IPS-NIHi7 (cell line): ENCODE results near the gene TJP3.

Experiments used
- DNase-seq: peaks from one replicate; pipeline ENCODE4 v3.0.0; 2012; ENCODE audit warnings: mixed read lengths; ENCODE audit errors: extremely low spot score

Gene TJP3

DNA sequence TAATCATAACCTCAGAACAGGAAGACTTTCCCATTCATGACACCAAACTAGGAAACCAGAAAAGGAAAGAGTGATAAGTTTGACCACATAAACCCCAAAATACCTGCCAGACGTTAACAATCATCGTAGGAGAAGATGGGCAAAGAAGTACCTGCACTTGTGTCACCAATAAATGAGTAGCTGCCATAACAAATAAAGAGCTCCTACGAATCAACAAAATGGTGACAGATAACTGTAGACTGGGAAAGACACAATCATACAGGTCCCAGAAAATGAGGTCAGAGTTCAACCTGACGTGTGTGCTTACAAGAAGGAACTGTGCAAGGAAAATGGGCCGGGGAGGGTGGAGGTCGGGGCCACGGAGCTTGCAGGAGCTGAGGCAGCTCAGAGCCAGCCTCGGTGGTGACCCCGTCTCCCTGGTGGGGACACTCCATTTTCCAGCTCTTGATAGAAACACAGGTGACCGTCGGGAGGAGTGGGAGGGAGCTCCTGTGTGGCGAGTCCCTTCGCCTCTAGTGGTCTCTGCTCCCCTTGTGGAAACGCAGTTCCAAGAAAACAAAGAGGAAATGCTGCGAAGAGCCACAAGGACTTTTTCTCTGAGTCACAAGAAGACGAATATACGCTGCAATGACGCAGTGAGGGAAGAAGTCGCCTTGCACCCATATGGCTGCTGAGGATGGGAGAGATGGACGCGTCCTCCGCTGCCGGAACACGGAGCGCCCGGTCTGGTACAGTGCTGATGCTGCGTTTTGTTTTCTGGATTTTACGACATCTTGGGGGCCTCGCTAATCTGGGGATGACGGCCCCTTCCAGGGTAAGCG lies 17.4 kb upstream of the TJP3 start:
- no peak for DNase-seq

GRCh38 chr19:3691372-3691716 lies 16.8 kb upstream of the TJP3 start:
- no peak for DNase-seq

DNA sequence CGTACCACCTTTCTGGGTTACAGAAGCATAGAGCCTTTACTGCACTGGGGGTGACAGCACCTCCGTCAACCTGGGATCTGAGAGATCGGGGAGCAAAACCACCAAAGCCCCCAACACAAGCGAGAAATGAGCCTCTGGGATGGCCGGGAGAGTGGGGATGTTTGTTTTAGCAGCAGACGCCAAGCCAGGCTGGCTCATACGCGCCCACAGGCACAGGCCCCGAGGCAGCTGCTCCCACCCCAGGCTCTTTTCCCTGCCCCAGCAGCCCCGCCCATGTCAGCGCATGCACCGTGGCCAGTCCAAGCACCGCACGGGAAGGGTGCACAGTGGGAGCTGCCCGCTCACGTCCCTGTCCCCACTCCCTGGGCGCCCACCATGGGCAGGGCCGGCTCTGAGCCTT lies 16.5 kb upstream of the TJP3 start:
- no peak for DNase-seq

DNA sequence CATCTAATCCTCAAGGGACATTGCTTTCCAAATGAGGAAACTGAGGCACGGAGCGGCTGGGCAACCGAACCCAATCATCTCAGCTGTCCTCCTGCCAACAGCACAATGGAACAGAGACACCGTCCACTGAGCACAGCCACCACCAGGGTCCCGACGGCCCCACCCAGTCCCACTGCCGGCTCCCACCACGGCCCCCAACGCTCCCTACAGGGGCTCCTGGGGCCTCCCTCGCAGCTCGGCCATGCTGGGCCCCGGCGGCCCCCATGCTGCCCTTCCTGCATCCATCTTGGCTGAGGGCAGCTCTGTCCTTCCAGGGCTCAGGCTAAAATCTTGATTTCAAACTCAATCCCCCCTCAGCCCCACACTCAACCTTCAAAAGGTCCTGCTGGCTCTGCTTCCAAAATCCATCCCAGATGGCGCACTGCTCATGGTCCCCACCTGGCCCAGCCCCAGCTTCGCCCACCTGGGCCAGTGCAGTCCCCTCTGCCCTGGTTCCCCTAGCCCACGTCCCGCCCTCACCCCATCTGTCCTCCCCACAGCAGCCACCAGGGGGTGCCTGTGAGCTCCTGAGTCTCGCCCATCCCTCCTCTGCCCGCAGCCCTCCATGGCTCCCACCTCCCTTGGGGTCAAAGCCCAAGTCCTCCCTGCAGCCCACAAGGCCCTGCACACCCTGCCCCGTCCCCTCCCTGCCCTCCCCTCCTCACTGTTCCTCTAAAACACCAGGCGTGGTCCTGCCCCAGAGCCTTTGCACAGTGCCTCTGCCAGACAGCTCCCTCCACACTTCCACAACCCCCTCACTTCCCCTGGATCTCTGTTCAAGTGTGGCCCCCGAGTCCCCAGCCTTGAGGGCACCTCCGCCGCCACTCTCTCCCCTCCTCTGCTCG lies 15.8 kb upstream of the TJP3 start:
- peak; percentile 60 for DNase-seq

DNA sequence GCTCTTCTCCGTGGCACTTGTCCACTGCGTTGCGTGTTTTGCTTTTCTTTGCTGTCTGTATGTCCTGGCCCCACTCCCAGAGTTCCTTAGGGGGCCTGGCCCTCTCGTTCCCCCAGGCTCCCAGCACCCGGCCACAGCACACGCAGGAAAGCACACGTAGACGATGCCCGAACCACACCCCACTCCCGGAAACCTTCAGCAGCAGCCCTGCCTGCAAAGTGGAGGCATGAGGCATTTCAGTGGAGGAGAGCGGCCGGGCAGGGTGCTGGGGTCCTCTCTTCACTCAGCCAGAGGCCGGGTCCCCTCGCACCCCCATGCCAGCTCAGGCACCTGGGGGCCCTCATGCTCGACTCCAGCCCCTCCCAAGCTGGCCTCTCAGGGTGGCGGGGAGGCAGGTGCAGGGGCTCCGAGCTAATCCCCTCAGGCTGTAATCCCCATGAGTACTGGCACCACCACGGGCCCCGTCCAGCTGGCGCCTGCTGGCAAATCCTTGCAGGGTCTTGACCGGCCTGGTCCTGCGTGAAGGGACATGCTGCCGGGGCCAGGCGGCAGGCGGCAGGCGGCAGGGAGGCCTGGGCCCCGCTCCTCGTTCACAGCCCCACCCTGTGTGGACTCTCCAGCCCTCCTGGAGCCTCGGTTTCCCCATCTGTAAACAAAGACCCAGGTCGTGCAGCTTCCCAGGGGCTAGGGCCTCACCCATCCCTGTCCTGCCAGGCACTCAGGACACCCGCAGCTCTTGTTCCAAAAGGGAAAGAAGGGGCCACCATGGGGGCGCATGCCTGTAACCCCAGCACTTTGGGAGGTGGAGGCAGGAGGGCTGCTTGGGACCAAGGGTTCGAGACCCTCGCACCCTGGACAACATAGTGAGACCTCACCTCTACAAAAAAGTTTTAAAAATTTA lies 14.9 kb upstream of the TJP3 start:
- no peak for DNase-seq

DNA sequence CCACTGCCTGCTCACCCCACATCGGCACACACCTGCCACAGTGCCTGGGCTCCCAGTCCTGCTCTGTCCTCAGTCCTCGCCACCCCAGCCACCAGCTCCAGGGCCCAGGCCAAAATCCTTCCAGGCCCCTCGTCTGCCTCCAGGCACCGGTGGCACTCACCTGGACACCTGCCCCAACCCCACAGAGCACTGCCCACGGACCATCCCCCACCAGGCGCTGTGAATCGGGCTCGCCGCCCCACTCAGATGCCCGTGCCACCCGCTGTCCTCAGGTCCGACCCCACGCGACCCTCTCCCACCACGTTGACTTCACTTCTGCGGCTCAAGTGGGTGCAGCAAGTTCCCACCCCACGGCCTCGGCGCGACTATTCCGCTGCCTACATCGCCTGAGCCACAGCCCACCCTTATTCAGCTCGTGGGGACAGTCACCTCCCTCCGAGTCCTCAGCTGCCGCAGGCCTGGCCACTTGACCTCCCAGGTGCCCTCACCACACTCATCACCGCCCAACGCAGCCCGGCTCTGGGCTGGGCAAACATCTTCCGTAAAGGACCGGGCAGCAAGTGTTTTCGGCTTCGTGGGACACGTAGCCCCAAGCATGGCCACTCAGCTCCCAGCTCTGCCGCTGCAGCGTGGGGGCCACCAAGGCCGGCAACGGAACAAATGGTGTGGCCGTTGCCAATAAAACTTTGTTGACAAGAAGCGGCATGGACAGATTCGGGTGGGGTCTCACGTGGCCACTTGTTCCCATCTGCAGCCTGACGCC lies 13.6 kb upstream of the TJP3 start:
- DNase-seq = no peak

DNA sequence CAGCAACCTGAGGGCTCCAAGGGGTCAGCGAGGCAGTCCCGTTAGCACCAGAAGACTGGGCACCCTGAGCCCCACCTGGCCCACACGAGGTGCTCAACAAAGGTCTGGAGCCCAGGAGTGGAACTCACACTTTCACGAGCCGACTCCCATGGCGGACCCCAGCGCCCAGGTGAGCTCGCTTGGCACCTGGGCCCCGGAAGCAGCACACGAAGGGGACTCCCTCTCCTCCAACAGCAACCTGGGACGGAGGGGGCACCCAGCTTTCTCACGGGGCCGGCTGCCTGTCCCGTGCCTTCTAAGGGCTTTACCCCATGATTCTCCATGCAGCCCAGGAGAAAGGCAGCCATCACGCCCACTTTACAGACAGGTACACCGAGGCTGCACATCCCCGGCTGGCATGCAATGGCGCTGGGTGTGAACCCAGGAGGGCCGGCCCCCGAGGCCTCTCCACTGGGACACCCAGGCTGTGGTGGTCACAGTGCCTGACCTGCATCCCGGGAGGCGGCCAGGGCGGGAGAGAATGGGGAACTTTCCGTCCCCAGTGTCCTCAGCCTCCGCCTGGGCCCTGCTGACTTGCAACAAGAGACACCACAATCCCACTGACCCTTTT lies 13.0 kb upstream of the TJP3 start:
- DNase-seq = no peak

DNA sequence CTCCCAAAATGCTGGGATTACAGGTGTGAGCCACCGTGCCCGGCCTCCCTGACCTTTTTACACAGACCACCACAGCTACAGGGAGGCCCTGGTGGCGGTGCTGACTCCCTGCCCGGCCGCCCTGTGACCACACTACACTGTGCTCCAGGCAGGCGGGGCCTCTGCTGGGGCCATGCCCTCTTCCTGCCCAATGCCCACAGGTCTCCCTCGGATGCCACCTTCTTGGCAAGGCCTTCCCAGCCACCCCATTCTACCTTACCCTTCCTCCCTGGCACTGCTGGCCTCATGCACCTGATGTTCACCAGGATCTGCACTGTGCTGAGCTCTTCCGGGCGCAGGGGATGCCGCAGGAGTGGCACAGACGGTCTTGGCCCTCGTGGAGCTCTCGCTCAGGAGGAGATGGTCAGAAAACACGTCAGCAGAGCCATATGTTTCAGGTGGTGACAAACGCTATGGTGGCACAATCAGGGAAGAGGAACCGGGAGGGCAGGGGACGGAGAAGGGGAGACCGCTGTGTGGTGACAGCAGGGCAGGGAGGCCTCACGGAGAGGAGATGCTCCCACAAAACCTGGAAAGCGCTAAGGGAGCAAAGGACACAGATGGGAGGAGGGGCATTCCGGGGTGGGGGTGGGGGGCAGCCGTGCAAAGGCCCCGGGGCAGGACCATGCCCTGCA lies 12.1 kb upstream of the TJP3 start:
- DNase-seq = no peak

DNA sequence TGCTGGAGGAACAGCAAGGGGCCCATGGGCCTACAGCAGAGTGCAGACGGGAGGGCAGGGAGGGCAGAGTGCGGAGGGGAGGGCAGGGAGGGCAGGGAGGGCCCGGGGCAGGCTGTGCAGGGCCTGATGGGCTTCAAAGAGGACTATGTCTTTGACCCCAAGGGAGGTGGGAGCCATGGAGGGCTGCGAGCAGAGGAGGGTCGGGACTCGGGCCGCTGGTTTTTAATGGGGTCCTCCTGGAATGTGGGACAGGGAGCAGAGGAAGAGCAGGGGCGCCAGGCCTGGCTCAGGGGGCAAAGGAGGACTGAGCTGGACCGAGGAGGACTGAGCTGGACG lies 11.6 kb upstream of the TJP3 start:
- no peak for DNase-seq

GRCh38 chr19:3697094-3697493 lies 11.1 kb upstream of the TJP3 start:
- no peak for DNase-seq

DNA sequence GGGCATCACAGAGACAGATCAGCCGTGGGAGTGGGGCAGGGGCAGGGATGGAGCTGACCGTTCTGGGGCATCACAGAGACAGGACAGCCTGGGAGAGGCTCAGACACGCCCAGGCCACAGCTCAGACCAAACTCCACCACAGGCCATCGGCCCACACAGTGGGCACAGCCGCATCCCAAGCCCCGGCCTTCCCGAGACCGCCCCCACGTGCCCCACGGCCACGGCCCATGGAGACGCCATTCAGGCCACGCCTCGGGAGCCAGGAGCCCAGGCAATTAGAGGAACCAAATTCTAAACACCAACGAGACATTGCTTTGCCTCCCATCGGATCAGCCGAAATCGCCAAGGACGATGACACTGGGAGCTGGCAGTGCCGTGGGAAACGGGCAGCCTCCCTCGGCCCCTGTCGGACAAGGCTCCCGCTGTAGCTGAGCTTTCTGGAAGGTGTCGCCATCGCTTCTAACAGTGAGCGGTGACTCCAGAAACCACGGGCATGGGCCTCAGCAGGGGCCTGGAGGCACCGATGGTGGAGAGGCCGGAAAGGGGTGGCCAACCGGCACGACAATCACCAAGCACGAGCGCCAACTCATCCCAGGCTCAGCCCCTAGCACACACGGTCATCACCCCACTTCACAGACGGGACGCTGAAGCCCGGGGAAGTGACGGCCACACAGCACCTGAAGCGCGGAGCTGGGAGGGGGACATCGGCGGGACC lies 10.4 kb upstream of the TJP3 start:
- no peak for DNase-seq

DNA sequence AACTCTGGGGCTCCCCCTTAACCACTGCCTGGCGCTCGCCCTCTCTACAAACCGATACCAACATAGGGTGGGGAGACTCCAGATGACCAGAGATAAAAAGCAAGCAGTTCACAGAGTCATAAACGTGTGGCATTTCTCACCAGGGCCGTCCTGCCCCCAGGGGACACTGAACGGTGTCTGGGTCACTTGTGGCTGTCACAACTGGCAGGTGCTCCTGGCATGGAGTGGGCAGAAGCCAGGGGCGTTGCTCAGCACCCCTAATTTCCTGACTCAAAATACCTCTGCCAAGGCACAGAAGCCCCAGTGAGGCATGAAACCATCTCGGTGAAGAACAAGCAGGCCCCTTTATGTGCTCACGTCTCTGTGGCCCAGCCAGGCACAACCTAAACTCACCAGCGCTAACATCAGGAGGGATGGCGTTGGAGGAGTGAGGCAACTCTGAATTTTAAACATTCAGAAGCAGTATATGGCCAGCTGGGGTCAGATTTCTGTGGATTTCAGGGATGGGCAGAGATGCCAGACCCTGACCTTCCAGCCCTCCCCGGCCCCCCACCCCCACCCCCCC lies 9.7 kb upstream of the TJP3 start:
- DNase-seq = no peak

DNA sequence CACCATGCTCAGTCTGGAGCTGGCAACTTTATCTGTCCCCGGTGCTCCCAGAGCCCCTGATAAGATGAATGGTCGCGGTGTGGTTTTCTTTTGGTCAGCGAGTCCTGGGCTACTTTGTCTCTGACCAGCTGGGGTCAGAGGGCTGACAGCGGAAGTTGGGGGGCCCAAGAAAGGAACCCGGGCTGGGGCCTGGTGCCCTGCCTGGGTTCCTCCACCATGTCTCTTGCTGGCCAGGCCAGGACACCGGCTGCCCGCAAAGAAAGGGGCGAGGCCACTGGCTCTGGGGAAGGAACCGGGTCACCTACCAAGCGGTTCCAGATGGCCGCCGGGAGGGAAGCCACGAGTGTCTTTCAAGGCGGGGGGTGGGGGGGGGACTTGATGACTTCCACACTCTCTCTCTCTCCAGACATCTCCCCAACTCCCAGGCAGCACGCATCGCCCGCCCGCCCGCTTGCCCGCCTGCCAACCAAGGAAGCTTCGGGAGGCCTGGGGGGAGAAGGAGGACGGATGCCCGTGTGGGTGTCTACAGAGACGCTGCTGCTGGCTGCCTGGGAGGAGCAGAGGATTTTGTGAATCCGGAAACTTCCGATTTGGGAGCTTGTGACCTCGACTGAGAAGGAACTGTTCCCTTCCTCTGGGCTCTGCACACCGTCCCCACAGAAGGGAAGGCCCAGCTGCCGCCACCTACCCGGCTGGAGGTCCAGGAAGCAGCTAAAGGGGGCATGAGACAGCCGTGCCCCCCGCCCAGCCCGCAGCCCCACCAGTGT lies 9.0 kb upstream of the TJP3 start:
- no peak for DNase-seq

DNA sequence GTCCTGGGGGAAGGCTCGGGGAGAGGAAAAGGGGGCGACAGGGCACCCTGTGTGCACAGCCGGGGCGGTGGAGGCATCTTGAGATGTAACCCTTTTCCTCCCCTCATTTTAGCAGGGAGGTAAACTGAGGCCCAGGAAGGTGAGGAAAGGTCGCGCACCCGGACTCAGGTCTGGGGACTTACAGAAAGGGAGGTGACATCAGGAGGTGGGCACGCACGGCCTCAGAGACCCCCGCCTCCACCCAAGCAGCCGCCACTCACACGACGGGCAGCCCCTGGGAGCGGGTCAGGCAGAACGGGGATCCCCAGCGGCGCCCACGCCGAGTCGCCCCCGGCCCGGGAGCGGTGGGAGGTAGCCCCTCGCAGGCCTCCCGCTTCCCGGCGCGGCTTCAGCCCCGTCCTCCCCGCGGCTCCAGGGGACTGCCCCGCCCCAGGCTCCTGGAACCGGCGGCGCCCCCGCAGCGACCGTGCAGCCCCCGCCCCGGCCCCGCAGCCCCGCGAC lies 8.4 kb upstream of the TJP3 start:
- DNase-seq = no peak

DNA sequence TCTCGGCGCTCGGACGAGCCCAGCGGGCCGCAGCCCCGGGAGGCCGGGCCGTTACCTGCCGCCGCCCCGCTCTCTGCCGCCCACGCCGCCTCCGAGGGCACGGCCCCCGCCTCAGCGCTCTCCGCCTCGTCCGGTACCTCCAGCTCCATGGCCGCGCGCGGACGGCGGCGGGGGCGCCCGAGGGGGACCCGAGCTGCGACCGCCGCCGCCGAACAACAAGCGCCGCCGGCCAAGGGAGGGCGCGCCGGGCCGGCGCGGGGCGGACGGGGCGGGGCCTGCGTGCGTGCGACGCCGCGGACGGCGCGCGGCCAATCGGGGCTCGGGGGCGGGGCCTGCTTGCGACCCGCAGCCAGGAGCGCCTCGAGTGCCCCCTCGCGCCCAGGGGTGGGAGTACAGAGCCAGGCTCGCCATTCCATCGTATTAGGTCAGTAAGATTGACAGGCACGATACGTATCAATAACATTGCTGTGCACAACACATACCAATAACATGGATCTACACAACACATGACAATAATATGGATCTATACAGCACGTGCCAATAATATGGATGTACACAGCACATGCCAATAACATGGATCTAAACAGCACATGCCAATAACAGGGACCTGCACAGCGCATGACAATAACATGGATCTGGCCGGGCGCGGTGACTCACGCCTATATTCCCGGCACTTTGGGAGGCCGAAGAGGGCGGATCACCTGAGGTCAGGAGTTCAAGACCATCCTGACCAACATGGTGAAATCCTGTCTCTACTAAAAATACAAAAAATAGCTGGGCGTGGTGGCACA lies 7.7 kb upstream of the TJP3 start, which contains the start of gene PIP5K1C:
PIP5K1C (minus strand) TSS at position 227 of the 791 bp plus-strand sequence; CDS start at position 149, 78 bp downstream.
- peak; percentile 96 for DNase-seq

GRCh38 chr19:3701200-3701599 lies 7.0 kb upstream of the TJP3 start:
- no peak for DNase-seq

DNA sequence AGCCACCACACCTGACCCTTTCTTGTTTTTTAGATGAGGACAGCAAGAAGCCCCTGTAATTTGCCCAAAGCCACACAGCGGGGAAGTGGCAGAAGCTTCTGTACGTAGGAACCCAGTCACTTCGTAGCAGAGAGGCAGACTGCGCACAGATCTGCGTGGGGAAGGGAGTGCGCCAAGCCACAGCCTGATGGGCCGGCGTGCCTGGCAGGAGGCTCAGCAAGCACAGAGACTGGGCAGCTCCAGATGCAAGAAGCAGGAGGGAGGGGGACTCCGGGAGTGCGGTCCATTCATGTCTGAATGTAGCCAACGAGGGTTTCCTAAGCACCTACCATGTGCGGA lies 347 bp upstream of the TJP3 start:
- no peak for DNase-seq
